GM21528 (cell line): ENCODE data around the gene ZNF688.
"Not testable (repeated sequence)": the region's sequence is repeated elsewhere in the genome, so short reads cannot be mapped to it uniquely, and the experiment has no call there.

Experiments used
- ATAC-seq: cut with Tn5 transposase; IDR thresholded peaks from one replicate; pipeline ENCODE4 v1.9.1; 2021; ENCODE audit warnings: mild to moderate bottlenecking, moderate library complexity; ENCODE audit not compliant: unreplicated experiment, low FRiP score

Gene ZNF688

DNA sequence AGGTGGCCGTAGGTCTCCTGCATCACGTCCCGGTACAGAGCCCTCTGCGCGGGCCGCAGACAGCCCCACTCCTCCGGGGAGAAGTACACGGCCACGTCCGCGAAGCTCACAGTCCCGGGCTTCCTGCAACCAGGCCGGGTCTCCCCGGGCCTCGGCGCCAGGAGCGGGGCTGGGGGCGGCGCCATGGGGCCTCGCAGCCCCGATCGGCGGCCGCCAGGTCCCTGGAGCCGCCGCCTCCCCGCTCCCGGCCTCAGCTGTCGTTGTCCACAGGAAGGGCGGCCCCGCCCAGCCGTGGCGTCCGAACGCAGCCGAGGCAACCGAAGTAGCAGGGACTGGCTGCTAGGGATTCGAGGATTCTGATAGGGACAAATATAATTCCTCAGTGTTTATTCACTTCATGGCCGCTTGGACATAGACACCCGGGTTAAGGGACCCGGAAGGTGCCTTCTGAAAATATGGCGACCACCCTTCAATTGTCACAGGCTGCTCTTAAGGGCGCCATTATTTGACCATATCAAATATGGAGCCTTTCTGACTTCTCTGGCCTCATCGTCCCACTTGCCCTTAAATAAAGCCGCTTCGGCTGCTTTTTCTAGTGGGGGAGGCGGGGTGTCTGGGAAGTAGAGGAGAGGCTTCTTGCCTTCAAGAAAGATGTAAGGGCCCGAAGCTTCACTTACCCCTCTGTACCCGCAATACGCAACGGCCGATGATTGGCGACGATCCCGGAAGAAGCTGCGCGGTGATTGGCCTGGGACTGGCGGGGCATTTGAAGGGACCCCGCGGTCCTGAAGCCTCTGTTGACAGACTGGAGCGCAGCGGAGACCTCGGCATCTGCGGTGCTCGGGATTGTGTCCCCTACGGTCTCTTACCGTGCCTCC, at the start of gene ZNF688:
TSS of gene ZNF688 (minus strand) at position 270 of the 878 bp plus-strand sequence. CDS start at position 185, 85 bp downstream.
- ATAC-seq, result peak; percentile 73

GRCh38 chr16:30620169-30620568, 48.7 kb upstream of the ZNF688 start:
- ATAC-seq, result no peak

DNA sequence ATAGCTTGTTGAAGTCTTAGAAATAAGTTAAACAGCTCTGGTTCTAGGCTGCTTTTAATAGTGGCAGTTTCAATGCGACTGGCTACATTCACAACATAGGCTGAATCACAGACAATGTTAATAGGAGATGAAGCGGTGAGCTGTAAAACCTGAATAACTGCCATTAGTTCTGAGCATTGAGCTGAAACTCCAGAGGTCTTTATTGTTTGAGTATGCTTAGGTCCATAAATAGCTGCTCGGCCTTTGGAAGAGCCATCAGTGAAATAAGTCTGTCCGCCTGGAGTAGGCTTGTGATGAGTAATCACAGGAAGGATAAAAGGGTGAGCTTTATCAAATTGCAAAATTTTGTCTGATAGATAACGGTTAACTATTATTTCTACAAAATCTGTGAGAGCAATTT, 48.1 kb upstream of the ZNF688 start:
- no peak for ATAC-seq

DNA sequence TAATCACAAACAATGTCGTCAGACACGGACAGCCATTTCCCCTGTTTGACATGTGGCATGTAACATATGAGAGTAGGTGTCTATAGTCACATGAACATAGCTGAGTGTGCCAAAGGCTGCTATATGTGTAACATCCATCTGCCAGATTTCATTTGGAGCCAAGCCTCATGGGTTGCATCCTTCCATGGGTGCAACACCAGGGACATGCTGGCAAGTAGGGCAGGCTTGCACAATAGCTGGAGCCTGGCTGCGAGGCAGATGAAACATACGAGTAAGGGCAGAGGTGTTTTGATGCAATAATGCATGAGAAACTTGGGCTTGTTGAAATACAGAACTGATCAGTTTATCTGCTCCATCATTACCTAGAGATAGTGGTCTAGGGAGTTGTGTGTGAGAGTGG, 47.7 kb upstream of the ZNF688 start:
- ATAC-seq, result no peak

DNA sequence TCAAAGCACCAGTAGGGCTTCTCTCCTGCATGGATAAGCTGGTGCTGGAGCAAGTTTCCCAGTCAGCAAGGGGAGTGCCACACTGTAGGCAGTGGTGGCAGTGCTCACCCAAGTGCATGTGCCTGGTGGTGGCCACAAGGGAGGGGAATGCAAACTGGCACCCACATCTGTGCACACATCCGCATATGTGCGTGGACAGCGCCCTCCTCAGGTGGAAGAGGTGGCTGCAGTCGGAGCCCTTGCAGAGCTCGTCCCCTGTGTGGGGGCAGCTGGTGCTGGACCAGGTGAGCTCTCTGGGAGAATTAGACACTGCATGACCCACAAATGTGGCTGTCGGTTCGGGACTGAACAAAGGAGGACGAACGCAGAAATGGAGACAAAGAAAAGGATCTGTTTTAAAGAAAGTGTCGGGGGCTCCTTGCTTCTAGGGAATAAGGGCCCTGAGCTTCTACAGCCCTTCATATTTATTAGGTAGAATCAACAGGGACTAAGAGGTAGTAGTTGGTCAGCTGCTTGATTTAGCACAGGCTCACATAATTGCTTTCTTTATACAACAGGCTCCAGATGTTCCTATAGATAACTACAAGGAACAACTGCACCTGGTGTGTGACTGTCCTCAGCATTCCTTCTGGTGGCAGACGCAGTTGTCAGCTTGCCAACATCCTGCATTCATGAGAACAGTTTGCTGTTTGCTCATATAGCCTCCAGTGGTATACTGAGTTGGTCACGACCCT, 44.0 kb upstream of the ZNF688 start:
- no peak for ATAC-seq

GRCh38 chr16:30609926-30610839, 38.7 kb upstream of the ZNF688 start, which contains the start of gene ZNF689:
TSS of gene ZNF689 (minus strand) at chr16:30610389. CDS start at chr16:30610041, 348 bp downstream.
- peak; percentile 79 for ATAC-seq

- peak; percentile 43 for ATAC-seq
Observed at GRCh38 chr16:30609002-30609925, 37.8 kb upstream of the ZNF688 start.

- ATAC-seq, result no peak
Observed at GRCh38 chr16:30606004-30606403, 34.5 kb upstream of the ZNF688 start.

DNA sequence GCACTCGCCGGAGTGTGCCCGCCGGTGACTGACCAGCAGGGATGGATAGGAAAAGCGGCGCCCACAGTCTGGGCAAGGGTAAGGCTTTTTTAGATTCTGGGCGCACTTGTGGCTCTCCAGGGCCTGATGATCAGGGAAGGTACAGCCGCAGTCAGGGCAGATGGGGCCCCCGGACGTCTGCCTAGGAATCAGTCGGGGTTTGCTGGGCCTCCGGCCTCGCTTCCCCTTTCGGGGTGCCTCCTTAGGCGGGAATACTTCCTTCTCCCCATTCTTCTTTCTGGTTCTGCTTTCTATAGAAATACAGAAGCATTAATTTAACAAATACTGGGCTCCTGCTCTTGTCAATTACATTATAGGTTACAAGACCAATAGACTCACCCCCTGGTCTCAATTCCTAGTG, 33.6 kb upstream of the ZNF688 start:
- no peak for ATAC-seq

DNA sequence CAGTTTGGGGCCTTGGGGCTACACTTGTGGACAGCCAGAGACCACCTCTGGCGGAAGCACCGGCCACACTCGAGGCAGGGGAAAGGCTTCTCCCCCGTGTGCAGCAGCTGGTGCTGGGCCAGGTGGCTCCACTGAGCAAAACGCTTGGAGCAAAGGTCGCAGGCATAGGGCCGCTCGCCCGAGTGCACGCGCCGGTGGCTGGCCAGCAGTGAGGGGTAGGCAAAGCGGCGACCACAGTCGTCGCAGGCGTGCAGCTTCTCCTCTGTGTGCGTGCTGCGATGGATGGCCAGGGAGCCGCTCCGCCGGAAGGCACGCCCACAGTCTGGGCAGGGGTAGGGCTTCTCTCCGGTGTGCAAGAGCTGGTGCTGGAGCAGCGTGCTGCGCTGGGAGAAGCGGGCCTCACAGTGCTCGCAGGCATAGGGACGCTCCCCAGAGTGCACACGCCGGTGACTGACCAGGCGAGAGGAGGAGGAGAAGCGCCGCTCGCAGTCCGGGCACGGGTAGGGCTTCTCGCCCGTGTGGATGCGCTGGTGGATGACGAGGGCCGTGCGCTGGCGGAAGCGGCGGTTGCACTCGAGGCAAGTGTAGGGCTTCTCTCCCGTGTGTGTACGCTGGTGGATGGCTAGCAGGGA, 32.9 kb upstream of the ZNF688 start:
- ATAC-seq, result no peak

DNA sequence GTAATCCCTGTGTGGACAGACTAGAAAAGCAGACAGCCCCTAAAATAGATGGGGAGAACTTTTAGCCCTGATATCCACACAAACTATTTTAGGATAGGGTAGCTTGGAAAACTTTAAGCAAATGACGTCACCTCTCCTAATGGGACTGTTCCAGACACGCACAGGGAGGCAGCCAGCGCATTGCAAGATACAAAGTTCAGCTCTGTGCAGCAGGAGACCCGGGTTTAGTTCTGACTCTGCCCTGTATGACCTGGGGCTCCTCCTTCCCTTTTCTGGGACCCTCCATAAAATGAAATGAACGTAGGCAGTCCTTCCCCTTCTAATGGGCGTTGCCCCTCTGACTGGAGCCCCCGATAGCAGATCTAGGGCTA, 32.4 kb upstream of the ZNF688 start:
- no peak for ATAC-seq

DNA sequence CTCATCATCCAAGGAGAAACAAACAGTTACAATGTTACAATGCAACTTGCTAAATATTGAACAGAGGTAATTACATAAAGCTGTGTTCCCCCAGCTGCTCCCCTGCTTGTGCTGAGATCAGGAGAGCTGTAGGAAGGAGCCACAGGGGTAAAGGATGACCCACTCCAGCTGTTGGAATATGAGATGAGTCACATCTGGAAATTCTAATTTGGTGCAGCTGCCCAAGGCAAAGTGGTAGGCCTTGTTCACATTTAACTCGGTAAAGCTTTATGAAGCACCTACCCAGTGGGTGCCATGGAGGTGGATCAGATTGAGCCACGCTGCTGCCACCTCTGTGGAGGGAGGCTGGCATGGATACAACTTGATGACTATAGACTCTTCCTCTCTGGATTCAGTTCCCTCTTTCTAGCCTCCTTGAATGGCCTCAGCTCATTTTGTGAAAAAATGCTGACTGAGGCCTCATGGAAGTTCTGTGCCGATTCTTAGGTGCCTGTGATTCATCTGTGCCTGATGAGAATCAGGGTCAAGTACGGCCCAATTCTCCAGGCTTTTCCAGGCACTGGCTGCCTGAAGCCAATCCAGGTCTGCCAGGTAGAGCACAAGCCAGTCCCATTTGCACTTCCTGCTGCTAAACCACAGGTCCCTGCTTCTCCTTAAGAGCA, 31.2 kb upstream of the ZNF688 start:
- no peak for ATAC-seq

GRCh38 chr16:30601966-30602365, 30.5 kb upstream of the ZNF688 start:
- ATAC-seq, result no peak

DNA sequence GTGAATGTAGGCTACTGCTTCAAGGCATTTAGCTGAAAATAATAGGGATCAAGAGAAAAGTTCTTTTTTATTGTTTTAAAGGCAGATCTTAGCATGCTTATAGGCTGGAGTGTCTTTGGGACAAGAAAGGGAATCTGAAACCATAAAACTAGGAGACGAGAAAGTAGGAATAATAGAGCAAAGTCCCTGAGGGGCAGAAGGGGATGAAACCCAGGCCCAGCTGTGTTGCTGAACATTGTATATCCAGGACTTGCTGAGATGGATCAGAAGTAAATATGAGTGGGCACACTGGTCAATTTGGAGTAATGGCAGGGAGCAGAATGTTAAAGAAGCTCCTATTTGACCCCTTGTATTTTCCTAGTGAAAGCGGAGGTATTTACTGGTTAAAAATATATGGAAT, 29.4 kb upstream of the ZNF688 start:
- ATAC-seq, result no peak

DNA sequence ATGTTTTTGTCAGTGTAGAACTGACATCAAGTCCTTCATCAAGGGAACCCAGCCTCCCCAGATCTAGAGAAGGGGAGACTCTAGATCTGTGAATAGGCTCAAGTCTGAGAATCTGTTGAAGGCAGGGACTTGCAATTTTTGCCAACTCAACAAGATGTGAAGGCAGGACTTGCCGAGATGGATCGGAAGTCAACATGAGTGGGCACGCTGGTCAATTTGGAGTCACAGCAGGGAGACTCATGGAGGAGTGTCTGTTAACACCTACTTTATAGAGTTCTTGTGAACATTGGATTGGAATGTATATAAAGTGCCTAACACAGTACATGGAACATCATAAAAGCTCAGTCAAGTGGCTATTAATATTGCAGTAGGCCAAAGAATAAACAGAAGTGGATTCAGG, 28.7 kb upstream of the ZNF688 start:
- no peak for ATAC-seq

GRCh38 chr16:30592871-30593270, 21.4 kb upstream of the ZNF688 start:
- no peak for ATAC-seq

GRCh38 chr16:30590869-30591268, 19.4 kb upstream of the ZNF688 start:
- ATAC-seq, result not testable (repeated sequence)

DNA sequence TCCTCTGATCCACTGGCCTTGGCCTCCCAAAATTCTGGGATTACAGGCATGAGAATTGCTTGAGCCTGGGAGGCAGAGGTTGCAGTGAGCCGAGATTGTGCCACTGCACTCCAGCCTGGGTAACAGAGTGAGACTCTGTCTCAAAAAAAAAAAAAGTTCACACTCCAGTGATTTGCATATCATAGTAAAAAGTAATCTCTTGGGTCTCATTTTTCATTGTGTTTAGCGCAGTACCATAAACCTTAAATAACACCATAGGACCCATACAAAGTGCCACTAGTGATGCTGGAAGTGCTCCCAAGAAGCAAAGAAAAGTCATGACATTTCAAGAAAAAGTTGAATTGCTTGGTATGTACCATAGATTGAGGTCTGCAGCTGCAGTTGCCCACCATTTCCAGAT, 18.1 kb upstream of the ZNF688 start:
- not testable (repeated sequence) for ATAC-seq

GRCh38 chr16:30588651-30589050, 17.1 kb upstream of the ZNF688 start:
- no peak for ATAC-seq
